Natural killer cell (primary cell): Measurements from ENCODE around the gene PDZRN4. TPM values are rescaled to one million over a fixed set of nuclear protein-coding genes. Genes with fewer than 3 reads are reported as not detected.

Source experiments
- ATAC-seq, 3 donors: fragments of 150-1000 bp in 2 of 3; fragments of 200-7000 bp in 1 of 3; cut with Tn5 transposase; 1 replicate in 1 of 3; 2 replicates in 2 of 3; pipeline ENCODE4 v1.10.0; 2021; ENCODE audit warnings: mild to moderate bottlenecking in 2 of 3, moderate library complexity in 2 of 3
- DNase-seq, 2 donors: peaks; one replicate each; pipeline versions ENCODE4 v3.0.0 to v3.0.0-alpha.2; 2013 to 2021; ENCODE audit warnings: mixed read lengths in 1 of 2
- H3K27ac ChIP-seq: one replicate; pipeline ENCODE4 v1.5.1; 2013; ENCODE audit warnings: mild to moderate bottlenecking, low read length
- H3K27me3 ChIP-seq: one replicate; pipeline ENCODE4 v1.6.1; 2013; ENCODE audit warnings: low read length; ENCODE audit not compliant: control insufficient read depth, insufficient read depth
- H3K36me3 ChIP-seq: one replicate; pipeline ENCODE4 v1.6.1; 2013; ENCODE audit warnings: low read length; ENCODE audit not compliant: control insufficient read depth, insufficient read depth
- H3K4me1 ChIP-seq: one replicate; pipeline ENCODE4 v1.6.1; 2013; ENCODE audit warnings: low read length; ENCODE audit not compliant: control insufficient read depth, insufficient read depth
- H3K4me3 ChIP-seq: one replicate; pipeline ENCODE4 v1.5.1; 2013; ENCODE audit warnings: low read length
- H3K9me3 ChIP-seq: one replicate; pipeline ENCODE4 v1.6.1; 2013; ENCODE audit warnings: low read length; ENCODE audit not compliant: control insufficient read depth, insufficient read depth
- H3K27ac Mint-ChIP-seq, 2 donors: one replicate each; pipeline ENCODE4 v1.8.0; 2022; ENCODE audit warnings: mild to moderate bottlenecking in 2 of 2, mixed read lengths in 2 of 2, moderate library complexity in 1 of 2
- H3K27me3 Mint-ChIP-seq, 2 donors: one replicate each; pipeline ENCODE4 v1.8.0; 2022; ENCODE audit warnings: low read depth in 2 of 2, mixed read lengths in 2 of 2
- H3K36me3 Mint-ChIP-seq: one replicate; pipeline ENCODE4 v1.8.0; 2022; ENCODE audit warnings: mixed read lengths
- H3K4me1 Mint-ChIP-seq, 2 donors: one replicate each; pipeline ENCODE4 v1.8.0; 2022; ENCODE audit warnings: mixed read lengths in 2 of 2
- H3K4me3 Mint-ChIP-seq: one replicate; pipeline ENCODE4 v1.8.0; 2022; ENCODE audit warnings: mild to moderate bottlenecking, moderate library complexity, mixed read lengths
- H3K9me3 Mint-ChIP-seq, 2 donors: one replicate each; pipeline ENCODE4 v1.8.0; 2022; ENCODE audit warnings: mixed read lengths in 2 of 2
- WGBS: methylation state at CpG from one replicate; pipeline ENCODE4 v1.1.7; 2013; ENCODE audit warnings: missing lambda C conversion rate; ENCODE audit not compliant: insufficient coverage; 5-methylcytosine and 5-hydroxymethylcytosine counted together
- intact Hi-C: fragments of 100-400 bp; cut with micrococcal nuclease; formaldehyde crosslinking; loops from one replicate; pipeline ENCODE4 v1.14.2; 2022
- total RNA-seq, 4 donors: library from RNA; stranded (reverse); fragments of 120-200 nt in 1 of 4; gene quantifications; one replicate each; pipeline versions ENCODE4 v1.2.3 to v1.2.4, GENCODE V29; 2013 to 2022
- TF ChIP-seq, protein P1 (sequence below): fragments of 200-600 bp; IDR thresholded peaks from one replicate; pipeline ENCODE4 v1.8.0; 2022; ENCODE audit warnings: antibody characterized with exemption

The PDZRN4 gene
- total RNA-seq, 3 donors from 2014 or later (not counting 1 experiment from before 2014, with no cell fraction given): not detected

DNA sequence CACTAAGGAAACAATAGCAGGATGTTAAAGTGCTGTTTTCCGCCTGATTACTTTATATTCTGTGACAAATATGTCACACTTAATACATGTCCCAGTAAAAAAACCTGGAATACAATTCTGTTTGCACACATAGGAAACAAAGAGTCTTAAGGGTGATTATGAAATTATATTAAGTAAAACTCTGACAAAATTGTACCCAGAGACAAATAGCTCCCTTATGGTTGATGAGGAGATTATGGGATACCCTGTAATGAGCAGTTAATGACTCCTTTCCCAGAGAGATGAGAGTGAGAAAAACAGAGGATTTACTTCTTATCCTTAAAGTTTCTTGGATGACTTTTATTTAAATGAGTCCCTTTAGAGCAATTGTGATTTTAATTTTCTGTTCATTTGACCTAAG lies 370.6 kb downstream of the PDZRN4 start:
- intact Hi-C loops: no loop called here
- Mint-ChIP-seq H3K27ac (no peak overlapping the region), H3K4me3 (no peak overlapping the region), H3K27me3 (no peaks in the 10 kb centered on the region), H3K9me3 (peaks cover 2 to 6% of the 10 kb centered on the region in 2 donors), H3K36me3 (no peaks in the 10 kb centered on the region), H3K4me1 (no peaks in the 10 kb centered on the region)
- H3K36me3 ChIP-seq: no peaks in the 10 kb centered on the region
- no peak for DNase-seq
- ATAC-seq: no peak
- H3K4me1 ChIP-seq: no peaks in the 10 kb centered on the region
- no peak overlapping the region for H3K4me3 ChIP-seq
- 100% methylated on average over 1 of the region's 1 CpG for whole genome bisulfite sequencing
- no peaks in the 10 kb centered on the region for H3K9me3 ChIP-seq
- H3K27me3 ChIP-seq: no peaks in the 10 kb centered on the region
- TF ChIP-seq, protein P1, sequence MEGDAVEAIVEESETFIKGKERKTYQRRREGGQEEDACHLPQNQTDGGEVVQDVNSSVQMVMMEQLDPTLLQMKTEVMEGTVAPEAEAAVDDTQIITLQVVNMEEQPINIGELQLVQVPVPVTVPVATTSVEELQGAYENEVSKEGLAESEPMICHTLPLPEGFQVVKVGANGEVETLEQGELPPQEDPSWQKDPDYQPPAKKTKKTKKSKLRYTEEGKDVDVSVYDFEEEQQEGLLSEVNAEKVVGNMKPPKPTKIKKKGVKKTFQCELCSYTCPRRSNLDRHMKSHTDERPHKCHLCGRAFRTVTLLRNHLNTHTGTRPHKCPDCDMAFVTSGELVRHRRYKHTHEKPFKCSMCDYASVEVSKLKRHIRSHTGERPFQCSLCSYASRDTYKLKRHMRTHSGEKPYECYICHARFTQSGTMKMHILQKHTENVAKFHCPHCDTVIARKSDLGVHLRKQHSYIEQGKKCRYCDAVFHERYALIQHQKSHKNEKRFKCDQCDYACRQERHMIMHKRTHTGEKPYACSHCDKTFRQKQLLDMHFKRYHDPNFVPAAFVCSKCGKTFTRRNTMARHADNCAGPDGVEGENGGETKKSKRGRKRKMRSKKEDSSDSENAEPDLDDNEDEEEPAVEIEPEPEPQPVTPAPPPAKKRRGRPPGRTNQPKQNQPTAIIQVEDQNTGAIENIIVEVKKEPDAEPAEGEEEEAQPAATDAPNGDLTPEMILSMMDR: no peak
- H3K27ac ChIP-seq: no peak overlapping the region

DNA sequence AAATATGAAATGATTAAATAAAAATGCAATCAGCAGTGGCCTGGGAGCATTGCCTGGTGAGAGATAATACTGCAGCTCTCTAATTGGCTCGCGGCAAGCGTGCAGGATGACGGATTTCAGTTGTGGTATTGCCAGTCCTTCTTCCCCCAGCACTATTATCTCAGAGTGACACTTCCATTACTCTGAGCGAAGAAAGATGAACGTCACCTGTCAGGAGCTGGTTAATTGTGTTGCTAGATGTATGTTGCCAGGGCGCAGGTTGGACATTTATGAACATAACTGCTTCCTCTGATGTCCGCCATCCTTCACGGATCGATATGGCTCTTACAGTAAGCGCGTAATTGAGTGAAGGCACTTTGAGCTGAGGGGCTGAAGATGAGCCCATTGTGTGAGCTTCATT lies 374.9 kb downstream of the PDZRN4 start:
- Histone ChIP-seq H3K4me3 (no peak overlapping the region), H3K4me1 (no peaks in the 10 kb centered on the region), H3K27ac (no peak overlapping the region), H3K27me3 (no peaks in the 10 kb centered on the region), H3K9me3 (no peaks in the 10 kb centered on the region), H3K36me3 (no peaks in the 10 kb centered on the region)
- no peaks in the 10 kb centered on the region for H3K4me1 Mint-ChIP-seq
- peaks cover 2 to 3% of the 10 kb centered on the region in 2 donors for H3K9me3 Mint-ChIP-seq
- H3K36me3 Mint-ChIP-seq: no peaks in the 10 kb centered on the region
- intact Hi-C loops: no loop called here
- H3K27me3 Mint-ChIP-seq: no peaks in the 10 kb centered on the region
- no peak overlapping the region for H3K4me3 Mint-ChIP-seq
- no peak overlapping the region for H3K27ac Mint-ChIP-seq
- WGBS: 93% methylated on average over 12 of the region's 12 CpGs
- ATAC-seq (no peak), DNase-seq (no peak)
- TF ChIP-seq, protein P1: no peak

DNA sequence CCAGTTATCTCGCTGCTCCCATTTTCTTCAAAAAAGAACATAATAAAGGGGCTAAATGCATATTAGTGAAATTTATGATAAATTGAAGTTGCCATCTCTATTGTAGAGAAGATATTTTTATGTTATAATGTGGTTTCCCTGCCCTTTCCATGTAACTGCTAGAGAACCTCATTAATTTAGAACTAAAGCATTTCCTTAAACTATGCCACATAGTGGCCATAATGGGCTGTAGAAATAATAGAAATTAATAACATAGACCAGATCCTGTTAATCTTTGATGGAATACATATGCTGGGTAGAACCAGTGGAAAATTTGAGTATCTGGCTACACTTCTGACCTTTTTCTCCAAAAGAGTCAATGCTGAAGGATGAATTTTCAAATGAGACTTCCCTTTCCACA lies 376.7 kb downstream of the PDZRN4 start:
- no peaks in the 10 kb centered on the region for H3K4me1 ChIP-seq
- no peak overlapping the region for H3K4me3 ChIP-seq
- no peak overlapping the region for H3K27ac ChIP-seq
- ATAC-seq: no peak
- WGBS: no CpG with 5 or more reads among the region's 1 CpG
- H3K4me3 Mint-ChIP-seq: no peak overlapping the region
- H3K4me1 Mint-ChIP-seq: no peaks in the 10 kb centered on the region
- intact Hi-C loops: no loop called here
- no peaks in the 10 kb centered on the region for H3K36me3 Mint-ChIP-seq
- H3K27me3 ChIP-seq: no peaks in the 10 kb centered on the region
- peaks cover 2% of the 10 kb centered on the region in 2 donors for H3K9me3 Mint-ChIP-seq
- H3K27me3 Mint-ChIP-seq: no peaks in the 10 kb centered on the region
- H3K9me3 ChIP-seq: no peaks in the 10 kb centered on the region
- H3K36me3 ChIP-seq: no peaks in the 10 kb centered on the region
- no peak for DNase-seq
- TF ChIP-seq, protein P1: no peak
- H3K27ac Mint-ChIP-seq: no peak overlapping the region

DNA sequence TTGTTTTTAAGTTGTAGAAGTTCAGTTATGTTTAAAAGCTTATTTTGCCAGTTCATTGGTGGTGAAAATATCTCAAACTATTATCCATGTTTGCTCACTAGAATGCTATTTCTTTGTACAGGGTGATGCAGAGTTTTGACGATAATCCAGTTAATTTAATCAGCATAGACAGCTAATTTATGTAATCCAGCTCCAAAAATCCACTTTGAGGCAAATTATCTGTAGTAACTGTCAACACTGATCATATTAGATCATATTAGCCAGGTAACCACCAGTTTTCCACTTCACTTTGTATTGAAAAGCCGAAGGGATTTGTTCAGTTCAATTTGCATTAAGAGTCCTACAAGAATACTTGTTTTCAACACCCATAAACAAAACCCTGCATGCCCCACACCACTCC lies 378.6 kb downstream of the PDZRN4 start:
- TF ChIP-seq, protein P1: no peak
- ATAC-seq: no peak
- Mint-ChIP-seq H3K9me3 (peaks cover 0 to 3% of the 10 kb centered on the region in 2 donors), H3K4me3 (no peak overlapping the region), H3K27me3 (no peaks in the 10 kb centered on the region), H3K4me1 (no peaks in the 10 kb centered on the region), H3K36me3 (no peaks in the 10 kb centered on the region), H3K27ac (no peak overlapping the region)
- no peaks in the 10 kb centered on the region for H3K27me3 ChIP-seq
- no peak for DNase-seq
- no peak overlapping the region for H3K27ac ChIP-seq
- H3K9me3 ChIP-seq: no peaks in the 10 kb centered on the region
- WGBS: 86% methylated on average over 2 of the region's 2 CpGs
- intact Hi-C loops: no loop called here
- no peak overlapping the region for H3K4me3 ChIP-seq
- H3K4me1 ChIP-seq: no peaks in the 10 kb centered on the region
- H3K36me3 ChIP-seq: no peaks in the 10 kb centered on the region
